GM12873 (cell line): ENCODE data around the gene SLC45A3.

ENCODE experiments used
- TF ChIP-seq, protein P1 (sequence below): IDR thresholded peaks from 2 replicates; pipeline ENCODE4 v1.5.1; 2012; ENCODE audit warnings: low read depth, mild to moderate bottlenecking, moderate library complexity, low read length, control low read depth; ENCODE audit not compliant: insufficient read depth; ENCODE audit errors: missing control alignments

Gene SLC45A3

DNA sequence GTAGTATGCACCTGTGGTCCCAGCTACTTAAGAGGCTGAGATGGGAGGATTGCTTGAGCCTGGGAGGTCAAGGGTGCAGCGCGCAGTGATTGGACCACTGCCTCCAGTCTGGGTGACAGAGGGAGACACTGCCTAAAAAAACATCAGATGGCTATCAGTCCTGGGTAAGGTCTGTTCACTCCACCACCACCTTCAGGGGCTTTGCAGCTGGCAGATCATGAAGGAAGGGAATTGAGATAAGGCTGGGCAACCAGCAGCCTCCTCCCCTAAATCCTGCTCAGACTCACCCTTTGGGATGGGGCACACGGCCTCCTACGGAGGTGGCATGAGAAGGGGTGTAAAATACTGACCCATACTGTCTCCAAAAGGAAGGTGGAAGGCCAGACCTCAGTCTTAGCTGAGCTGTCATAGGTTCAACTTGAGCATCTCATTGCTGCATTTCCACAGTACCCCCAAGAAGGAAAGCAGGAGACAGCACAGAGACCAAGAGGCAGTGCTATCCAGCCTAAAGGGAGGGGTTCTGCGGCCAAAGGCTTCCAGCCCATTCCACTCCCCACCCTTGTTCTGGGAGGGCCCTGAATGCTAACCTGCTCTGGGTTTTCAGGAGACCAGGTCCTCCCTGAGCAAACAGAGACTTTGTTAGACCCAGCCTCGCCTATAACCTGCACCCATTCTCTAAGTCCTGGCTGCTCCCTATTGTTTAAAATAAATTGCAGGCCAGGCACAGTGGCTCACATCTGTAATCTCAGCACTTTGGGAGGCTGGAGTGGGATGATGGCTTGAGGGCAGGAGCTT, 13.7 kb downstream of the SLC45A3 start:
- TF ChIP-seq, protein P1, sequence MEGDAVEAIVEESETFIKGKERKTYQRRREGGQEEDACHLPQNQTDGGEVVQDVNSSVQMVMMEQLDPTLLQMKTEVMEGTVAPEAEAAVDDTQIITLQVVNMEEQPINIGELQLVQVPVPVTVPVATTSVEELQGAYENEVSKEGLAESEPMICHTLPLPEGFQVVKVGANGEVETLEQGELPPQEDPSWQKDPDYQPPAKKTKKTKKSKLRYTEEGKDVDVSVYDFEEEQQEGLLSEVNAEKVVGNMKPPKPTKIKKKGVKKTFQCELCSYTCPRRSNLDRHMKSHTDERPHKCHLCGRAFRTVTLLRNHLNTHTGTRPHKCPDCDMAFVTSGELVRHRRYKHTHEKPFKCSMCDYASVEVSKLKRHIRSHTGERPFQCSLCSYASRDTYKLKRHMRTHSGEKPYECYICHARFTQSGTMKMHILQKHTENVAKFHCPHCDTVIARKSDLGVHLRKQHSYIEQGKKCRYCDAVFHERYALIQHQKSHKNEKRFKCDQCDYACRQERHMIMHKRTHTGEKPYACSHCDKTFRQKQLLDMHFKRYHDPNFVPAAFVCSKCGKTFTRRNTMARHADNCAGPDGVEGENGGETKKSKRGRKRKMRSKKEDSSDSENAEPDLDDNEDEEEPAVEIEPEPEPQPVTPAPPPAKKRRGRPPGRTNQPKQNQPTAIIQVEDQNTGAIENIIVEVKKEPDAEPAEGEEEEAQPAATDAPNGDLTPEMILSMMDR: no peak

DNA sequence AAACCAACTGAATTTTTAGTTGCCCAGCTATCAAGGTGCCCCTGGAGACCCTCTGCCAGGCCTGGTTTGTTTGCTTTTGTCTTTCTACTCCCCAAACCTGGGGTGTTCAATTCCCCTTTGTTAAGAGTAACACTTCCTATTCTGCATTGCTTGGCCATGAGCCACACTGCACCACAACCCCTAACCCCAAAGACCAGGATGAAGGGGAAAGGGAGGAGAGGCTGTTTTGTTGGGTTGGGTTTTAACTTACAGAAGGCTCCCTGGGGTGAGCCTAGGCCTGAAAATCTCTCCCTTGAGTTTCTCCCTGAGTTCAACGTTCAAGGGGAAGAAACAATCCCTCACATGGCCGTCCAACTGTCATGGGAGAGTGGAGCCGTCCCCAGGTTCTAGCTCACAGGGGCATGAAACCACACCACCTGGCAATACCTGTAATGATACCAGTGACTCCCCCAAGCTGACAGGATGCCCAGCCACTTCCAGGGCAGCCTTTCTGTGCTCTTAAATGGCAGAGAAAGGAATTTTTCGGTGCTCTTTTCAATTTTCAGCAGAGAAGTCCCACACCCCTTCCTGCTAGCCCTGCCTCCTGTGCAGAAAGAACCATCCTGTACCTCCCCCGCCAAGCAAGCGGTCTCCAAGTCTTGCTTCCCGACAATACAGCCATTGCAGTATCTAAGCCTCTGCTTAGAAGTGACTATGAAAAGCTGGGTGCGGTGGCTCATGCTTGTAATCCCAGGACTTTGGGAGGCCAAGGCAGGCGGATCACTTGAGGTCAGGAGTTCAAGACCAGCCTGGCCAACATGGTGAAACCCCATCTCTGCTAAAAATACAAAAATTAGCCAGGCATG, 14.9 kb downstream of the SLC45A3 start:
- TF ChIP-seq, protein P1: no peak

DNA sequence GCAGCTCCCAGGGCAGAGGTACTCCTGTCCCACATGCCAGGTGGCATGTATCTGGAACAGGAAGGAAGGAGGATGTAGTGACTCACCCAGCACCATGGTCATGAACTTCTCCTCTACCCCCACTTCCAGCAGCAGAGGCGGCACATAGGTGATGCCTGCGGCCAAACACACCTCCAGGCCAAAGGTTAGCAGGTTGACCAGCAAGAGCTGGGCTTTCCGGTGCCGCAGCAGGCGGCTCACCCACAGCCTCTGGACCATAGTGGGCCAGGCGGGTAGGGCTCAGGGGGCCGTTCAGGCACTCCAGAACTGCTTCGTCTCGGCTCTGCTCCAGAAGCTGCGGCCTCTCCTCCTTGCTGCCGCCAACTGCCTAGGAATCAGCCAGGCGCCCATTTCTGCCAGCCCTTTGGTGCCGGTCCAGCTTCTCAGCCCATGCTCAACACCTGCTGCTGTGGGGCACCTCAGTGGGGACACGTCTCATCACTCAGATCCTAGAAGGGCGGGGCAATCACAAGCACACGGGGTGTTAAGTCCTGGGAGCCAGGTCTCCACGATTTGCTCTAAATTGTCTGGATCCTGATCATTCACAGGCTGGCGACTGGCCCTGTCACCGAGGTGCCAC, 15.8 kb downstream of the SLC45A3 start:
- TF ChIP-seq, protein P1: no peak

DNA sequence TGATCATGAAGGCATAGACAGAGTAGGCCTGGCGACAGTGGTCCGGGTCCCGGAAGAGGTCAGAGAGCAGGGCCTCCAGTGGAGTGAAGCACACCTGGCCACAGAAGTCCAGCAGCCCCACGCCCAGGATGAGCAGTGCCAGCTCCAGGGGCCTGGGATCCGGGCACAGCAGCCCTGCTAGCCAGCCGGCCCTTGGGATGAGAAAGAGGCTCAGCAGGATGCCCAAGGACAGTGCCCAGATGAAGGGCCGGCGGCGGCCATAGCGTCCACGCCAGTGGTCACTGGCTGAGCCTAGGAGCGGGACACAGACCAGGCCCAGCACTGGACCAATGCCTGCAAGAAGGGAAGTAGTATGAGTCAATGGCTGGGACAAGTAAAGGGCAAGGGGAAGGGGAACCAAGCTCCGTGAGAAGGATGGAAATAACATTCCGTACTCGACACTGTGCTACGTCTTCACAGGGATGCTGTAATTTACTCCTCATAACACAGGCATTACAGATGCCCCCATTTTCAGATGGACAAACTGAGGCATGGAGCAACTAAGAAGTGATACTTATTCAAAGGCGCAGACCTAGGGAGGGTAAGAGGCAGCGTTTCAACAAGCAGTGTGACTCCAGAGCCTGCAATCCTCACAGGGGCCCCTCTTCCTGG, 16.9 kb downstream of the SLC45A3 start:
- TF ChIP-seq, protein P1: no peak

DNA sequence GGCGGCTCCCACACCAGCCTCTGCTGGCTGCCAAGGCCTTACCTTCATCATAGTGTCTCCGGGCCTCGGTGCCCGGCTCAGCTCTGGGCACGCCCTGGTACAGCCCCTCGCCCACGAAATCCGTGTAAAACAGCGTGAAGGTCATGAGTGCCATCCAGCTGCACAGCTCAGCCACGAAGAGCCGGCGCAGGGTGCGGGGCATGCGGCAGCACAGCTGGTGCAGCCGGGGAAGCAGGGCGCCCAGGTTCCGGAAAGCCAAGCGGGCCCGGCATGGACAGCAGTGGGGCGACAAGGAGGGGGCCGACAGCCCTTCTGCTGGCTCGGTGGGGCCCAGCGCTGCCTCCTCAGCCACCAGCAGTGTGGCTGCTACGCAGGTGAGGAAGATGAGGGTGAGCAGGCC, 17.5 kb downstream of the SLC45A3 start:
- TF ChIP-seq, protein P1: no peak

DNA sequence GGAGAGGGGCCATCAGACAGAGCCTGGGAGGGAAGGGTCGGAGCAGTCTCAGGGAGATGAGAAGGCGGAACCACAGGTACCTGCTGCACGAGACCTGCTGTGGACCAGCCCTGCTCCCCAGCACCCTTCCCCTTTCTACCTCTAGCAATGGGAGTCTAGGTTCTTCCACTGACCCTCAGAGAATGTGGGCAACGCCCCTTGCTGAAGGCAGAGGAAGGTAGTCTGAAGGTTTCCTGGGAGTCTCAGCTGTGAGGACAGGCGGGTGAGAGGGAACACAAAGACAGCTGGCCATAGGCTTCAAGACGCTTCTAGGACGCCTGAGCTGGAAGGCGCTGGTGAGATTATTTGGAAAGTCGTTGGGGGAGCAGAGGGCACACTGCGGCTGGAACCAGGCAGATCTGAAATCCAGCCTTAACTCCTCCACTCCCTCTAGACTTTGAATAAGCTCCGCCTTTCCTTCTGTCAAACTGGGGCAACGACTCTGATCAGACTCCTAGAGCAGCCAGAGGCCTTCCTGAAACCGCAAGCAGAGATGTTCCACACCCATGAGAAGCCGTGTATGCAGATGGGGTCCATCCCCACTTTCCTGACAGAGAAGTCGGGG, 18.1 kb downstream of the SLC45A3 start:
- TF ChIP-seq, protein P1: no peak
